Upper lobe of right lung (tissue), 1 donor: Measurements from ENCODE around the gene SRSF8. TPM values are rescaled to one million over a fixed set of nuclear protein-coding genes. Genes with fewer than 3 reads are reported as not detected.
A peak's percentile ranks its signal among the peaks of the same experiment; 100 is the strongest.

ENCODE experiments used
- ATAC-seq: fragments of 200-7000 bp; cut with Tn5 transposase; one replicate; pipeline ENCODE4 v1.9.1; 2020; ENCODE audit warnings: mild to moderate bottlenecking, moderate library complexity
- DNase-seq: peaks from one replicate; pipeline ENCODE4 v3.0.0-alpha.2; 2020
- H3K27ac ChIP-seq: fragments of 200-600 bp; one replicate; pipeline ENCODE4 v1.8.0; 2022
- H3K27me3 ChIP-seq: fragments of 200-600 bp; one replicate; pipeline ENCODE4 v1.8.0; 2022; ENCODE audit warnings: mild to moderate bottlenecking
- H3K36me3 ChIP-seq: fragments of 200-600 bp; one replicate; pipeline ENCODE4 v1.8.0; 2022
- H3K4me1 ChIP-seq: fragments of 200-600 bp; one replicate; pipeline ENCODE4 v1.8.0; 2022
- H3K4me3 ChIP-seq: fragments of 200-600 bp; one replicate; pipeline ENCODE4 v1.8.0; 2022; ENCODE audit warnings: mild to moderate bottlenecking
- H3K9me3 ChIP-seq: fragments of 200-600 bp; one replicate; pipeline ENCODE4 v1.8.0; 2022
- CTCF ChIP-seq: fragments of 200-600 bp; IDR thresholded peaks from one replicate; pipeline ENCODE4 v1.8.0; 2022; ENCODE audit warnings: antibody characterized with exemption
- intact Hi-C: fragments of 100-400 bp; cut with DNase I; formaldehyde crosslinking; loops from one replicate; pipeline ENCODE4 v1.11.0; 2022
- total RNA-seq: library from RNA; stranded (reverse); fragmentation: NEBNext Ultra II Directional; extraction: Animal tissue kit (Norgen Biotek cat#: 25700); gene quantifications from one replicate; pipeline ENCODE4 v1.2.1, GENCODE V29; 2021
- donor health status: DM: no; HTN: yes; CAD: no; lungs with severe emphysema.

SRSF8 gene
- total RNA-seq, 1 donor from 2014 or later: 42.2 TPM

GRCh38 chr11:95070471-95070870, 3.8 kb downstream of the SRSF8 start:
- no peak for TF ChIP-seq CTCF
- no peaks in the 10 kb centered on the region for H3K36me3 ChIP-seq
- no peak for ATAC-seq
- H3K4me3 ChIP-seq: no peak overlapping the region
- H3K27me3 ChIP-seq: no peaks in the 10 kb centered on the region
- intact Hi-C loops: loop anchor here (10.0 kb wide), 1 partner anchor 74 kb away; no protein-coding TSS in a partner anchor
- H3K27ac ChIP-seq: no peak overlapping the region
- DNase-seq: no peak
- no peaks in the 10 kb centered on the region for H3K9me3 ChIP-seq
- H3K4me1 ChIP-seq: peaks cover 33% of the 10 kb centered on the region

- DNase-seq: no peak
- H3K4me3 ChIP-seq: no peak overlapping the region
- H3K4me1 ChIP-seq: peaks cover 48% of the 10 kb centered on the region
- no peaks in the 10 kb centered on the region for H3K36me3 ChIP-seq
- H3K27ac ChIP-seq: no peak overlapping the region
- intact Hi-C loops: loop anchor here (10.0 kb wide), 1 partner anchor 72 kb away; no protein-coding TSS in a partner anchor
- no peaks in the 10 kb centered on the region for H3K9me3 ChIP-seq
- ATAC-seq: no peak
- no peak for TF ChIP-seq CTCF
- H3K27me3 ChIP-seq: no peaks in the 10 kb centered on the region
Measured at GRCh38 chr11:95072948-95073347, 6.2 kb downstream of the SRSF8 start.

- Histone ChIP-seq H3K27ac (peak overlapping the region; percentile 33), H3K36me3 (no peaks in the 10 kb centered on the region), H3K4me3 (no peak overlapping the region), H3K4me1 (peaks cover 40% of the 10 kb centered on the region), H3K9me3 (no peaks in the 10 kb centered on the region), H3K27me3 (no peaks in the 10 kb centered on the region)
- intact Hi-C loops: loop anchor here (10.0 kb wide), 1 partner anchor 70 kb away; no protein-coding TSS in a partner anchor
- DNase-seq: peak; percentile 83
- peak; percentile 64 for ATAC-seq
- TF ChIP-seq CTCF: no peak
Measured at GRCh38 chr11:95074792-95075563, 8.3 kb downstream of the SRSF8 start.

GRCh38 chr11:95076416-95076815, 9.7 kb downstream of the SRSF8 start:
- peaks cover 36% of the 10 kb centered on the region for H3K4me1 ChIP-seq
- TF ChIP-seq CTCF: no peak
- DNase-seq (no peak), ATAC-seq (peak; percentile 82)
- H3K9me3 ChIP-seq: no peaks in the 10 kb centered on the region
- no peaks in the 10 kb centered on the region for H3K36me3 ChIP-seq
- intact Hi-C loops: loop anchor here (10.0 kb wide), 1 partner anchor 68 kb away; no protein-coding TSS in a partner anchor
- no peaks in the 10 kb centered on the region for H3K27me3 ChIP-seq
- no peak overlapping the region for H3K4me3 ChIP-seq
- H3K27ac ChIP-seq: peak overlapping the region; percentile 33

- no peak for ATAC-seq
- peaks cover 36% of the 10 kb centered on the region for H3K4me1 ChIP-seq
- intact Hi-C loops: loop anchor here (10.0 kb wide), 1 partner anchor 68 kb away; no protein-coding TSS in a partner anchor
Measured at GRCh38 chr11:95076981-95077380, 10.3 kb downstream of the SRSF8 start.

More at GRCh38 chr11:95076981-95077380, 10.3 kb downstream of the SRSF8 start:
- no peak for DNase-seq
- no peaks in the 10 kb centered on the region for H3K27me3 ChIP-seq
- H3K27ac ChIP-seq: no peak overlapping the region
- no peaks in the 10 kb centered on the region for H3K36me3 ChIP-seq
- TF ChIP-seq CTCF: no peak
- H3K9me3 ChIP-seq: no peaks in the 10 kb centered on the region
- no peak overlapping the region for H3K4me3 ChIP-seq
